ENCODE results near the gene ERBB2.
"Not testable (repeated sequence)": the region's sequence is repeated elsewhere in the genome, so short reads cannot be mapped to it uniquely, and the experiment has no call there.

The ERBB2 gene

DNA sequence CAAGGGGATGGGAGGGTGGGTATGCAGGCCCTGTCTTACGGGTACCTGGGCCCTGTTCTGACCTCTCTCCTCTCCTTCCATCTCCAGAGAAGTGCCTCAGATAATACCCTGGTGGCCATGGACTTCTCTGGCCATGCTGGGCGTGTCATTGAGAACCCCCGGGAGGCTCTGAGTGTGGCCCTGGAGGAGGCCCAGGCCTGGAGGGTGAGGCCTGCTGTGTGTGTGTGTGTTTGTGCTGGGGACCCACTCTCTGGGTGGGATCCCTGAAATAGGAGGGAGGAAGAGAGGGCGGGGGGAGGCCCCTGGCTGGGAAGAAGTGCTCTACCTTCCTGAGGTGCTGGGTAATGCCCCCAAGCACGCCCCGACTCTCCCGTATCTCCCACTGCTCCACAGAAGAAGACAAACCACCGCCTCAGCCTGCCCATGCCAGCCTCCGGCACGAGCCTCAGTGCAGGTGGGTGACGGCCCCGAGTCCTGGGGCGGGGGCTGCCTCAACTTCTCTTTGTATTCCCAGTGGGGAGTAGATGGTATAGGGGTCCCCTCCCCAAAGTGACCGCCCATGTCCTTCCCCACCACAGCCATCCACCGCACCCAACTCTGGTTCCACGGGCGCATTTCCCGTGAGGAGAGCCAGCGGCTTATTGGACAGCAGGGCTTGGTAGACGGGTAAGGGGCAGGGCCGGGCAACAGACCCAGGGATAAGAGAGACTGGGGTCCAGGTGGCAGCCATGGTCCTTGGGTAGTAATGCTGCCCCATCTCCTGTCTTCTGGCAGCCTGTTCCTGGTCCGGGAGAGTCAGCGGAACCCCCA is 45.7 kb downstream of the ERBB2 start:
- no peak for DNase-seq (ENCODE audit: low read depth in 3 of 3)

DNA sequence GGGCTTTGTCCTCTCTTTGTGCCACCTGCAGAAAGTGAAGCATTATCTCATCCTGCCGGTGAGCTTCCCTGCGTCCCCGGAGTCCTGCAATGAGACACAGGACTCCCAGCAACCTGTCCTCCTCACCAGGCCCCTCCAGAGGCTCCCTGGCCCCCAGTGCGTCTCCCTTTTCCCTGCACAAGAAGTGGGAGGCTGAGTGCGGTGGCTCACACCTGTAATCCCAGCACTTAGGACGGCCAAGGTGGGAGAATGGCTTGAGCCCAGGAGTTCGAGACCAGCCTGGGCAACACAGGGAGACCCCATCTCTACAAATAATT is 46.2 kb downstream of the ERBB2 start:
- no peak for DNase-seq (ENCODE audit: low read depth in 3 of 3)

DNA sequence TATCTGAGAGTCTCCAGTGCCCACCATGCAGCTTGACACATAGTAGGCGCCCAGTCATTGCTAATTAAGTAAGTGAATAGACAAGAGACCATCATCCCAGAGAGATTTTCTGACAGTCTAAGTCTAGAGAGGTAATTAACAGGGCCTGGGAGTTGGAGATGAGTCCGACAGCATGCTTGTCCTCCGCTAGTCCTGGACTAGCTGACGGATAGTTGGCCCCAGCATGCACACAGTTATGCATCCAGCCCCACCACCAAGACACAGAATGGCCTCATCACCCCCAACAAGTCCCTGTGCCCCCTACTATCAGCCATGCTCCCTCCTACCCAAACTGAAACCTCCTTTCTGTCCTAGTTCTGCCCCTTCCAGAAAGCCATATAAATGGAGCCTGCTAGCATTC is 47.9 kb downstream of the ERBB2 start:
- no peak for DNase-seq (ENCODE audit: low read depth in 3 of 3)

DNA sequence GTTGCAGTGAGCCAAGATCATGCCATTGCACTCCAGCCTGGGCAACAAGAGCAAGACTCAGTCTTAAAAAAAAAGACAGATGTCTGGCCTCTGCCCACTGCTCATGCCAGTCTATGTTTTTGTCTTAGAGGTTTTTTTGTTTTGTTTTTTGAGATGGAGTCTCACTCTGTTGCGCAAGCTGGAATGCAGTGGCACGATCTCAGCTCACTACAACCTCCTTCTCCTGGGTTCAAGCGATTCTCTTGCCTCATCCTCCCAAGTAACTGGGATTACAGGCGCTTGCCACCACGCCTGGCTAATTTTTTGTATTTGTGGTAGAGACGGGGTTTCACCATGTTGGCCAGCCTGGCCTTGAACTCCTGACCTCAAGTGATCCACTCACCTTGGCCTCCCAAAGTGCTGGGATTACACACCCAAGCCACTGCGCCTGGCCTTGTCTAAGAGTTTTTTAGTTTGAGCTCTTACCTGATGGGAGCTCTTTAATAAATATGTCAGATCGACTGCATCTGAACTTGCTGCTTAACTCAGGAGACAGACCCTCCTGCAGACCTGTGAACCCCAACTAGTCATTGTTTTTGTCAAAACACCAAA is 48.7 kb downstream of the ERBB2 start:
- DNase-seq (ENCODE audit: low read depth in 3 of 3): not testable (repeated sequence)

DNA sequence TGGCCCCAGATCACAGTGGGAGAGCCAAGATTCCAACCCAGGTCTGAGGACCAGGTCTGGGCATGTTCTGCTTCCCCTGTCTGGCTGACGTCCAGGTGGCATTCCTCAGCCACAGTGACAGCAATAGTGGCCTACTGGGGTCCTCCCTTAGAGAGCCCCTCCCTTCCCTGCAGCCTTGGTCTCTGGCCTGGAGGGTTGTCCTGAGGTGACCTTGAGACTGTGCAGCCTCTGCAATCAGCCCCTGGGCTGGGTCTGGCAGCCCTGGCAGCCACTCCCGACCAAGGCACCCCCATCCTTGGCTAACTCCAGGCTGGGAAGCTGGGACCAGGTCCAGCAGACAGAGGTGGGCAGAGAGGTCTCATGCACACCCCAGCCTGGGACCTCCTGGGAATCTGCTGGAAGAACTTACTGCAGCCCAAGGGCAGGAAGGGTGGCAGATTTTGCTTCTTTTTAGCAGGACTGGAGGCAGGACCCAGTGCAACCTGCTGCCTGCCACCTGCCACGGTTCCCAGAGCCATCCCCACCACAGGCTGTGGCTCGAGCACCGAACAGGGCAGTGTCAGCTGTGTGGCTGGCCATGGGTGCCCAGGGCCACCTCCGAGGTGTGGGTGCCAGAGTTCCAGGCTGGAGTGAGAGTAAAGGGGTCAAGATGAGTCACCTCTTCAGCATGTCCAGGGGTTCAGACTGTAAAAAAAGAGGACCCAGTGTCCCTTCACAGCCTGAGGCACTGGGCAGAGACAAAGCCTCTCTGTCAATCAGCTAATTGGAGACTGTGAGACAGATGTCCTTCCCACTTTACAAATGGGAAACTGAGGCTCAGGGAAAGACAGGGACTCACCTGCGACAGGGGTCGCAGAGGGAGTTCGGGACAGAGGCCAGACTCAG is 50.5 kb downstream of the ERBB2 start:
- DNase-seq (ENCODE audit: low read depth in 3 of 3): no peak

DNA sequence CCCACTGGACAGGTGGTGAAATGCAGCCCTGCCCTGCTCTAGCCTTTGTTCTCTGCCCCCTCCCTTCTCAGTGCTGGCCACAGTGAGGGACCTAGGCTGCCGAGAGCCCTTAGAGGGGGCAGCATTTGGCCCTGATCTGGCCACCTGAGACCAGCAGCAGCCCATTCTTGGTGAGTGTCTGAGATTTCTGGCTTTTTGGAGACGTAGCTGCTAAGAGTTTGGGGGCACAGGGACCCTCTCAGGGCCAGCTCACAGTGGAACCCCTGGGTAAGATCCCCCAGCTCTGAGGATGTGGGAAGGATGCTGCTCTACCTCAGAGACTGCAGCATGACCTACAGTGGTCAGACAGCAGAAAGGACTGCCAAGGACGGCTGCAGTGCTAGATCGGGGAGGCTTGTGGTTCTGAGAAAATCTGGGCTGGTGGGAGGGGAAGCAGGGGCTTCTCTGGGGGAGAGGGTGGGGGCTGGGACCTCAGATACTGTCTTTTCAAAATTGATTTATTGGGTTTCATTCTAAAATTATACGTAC is 51.2 kb downstream of the ERBB2 start:
- no peak for DNase-seq (ENCODE audit: low read depth in 3 of 3)

DNA sequence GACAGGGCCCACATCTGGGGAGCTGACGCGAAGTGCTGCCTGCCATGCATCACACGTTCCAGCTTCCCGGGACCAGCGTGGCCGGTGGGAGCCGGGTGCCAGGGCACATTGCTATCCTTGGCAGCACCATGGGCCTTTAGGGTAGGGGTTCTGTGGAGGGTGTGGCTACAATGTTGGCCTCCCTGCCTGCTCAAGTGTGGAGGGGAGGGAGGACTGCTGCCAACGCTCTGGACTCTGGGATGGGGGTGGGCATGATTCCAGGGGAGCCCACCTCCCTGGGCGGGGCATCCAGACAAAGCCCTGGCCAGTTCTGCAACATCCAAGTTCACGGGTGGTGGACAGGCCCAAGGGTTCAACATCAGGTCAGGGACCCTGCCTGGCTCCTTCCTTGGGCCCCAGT is 51.8 kb downstream of the ERBB2 start:
- DNase-seq (ENCODE audit: low read depth in 3 of 3): peak in 1 of 3 experiments; percentile 26

DNA sequence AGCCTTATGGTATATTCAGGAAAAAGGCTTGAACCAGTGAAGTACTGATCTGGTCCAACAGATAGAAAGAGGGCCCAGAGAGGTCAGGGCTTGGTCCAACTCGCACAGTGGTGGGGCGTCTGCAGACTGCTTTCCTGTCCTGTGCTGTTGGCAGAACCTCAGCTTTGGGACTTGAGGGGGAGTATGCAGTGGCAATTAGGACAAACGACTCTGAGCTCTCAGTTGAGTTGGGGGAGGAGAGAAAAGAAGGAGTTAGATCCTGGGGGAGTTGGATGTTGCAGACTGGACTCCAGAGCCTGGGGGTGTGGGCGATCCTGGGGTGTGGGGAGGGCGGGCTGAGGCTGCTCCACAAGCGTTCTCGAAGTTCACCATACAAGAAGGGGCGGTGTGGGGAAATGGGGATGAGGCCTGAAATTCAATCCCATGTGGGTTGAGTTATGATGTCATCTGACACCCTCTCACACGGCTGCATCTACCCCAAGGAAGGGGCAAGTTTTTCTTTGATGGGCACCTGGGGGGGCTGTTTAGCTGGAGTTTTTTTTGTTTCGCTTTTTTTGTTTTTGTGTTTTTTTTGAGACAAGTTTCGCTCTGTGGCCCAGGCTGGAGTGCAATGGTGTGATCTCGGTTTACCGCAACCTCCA is 52.5 kb downstream of the ERBB2 start:
- DNase-seq (ENCODE audit: low read depth in 3 of 3): no peak

DNA sequence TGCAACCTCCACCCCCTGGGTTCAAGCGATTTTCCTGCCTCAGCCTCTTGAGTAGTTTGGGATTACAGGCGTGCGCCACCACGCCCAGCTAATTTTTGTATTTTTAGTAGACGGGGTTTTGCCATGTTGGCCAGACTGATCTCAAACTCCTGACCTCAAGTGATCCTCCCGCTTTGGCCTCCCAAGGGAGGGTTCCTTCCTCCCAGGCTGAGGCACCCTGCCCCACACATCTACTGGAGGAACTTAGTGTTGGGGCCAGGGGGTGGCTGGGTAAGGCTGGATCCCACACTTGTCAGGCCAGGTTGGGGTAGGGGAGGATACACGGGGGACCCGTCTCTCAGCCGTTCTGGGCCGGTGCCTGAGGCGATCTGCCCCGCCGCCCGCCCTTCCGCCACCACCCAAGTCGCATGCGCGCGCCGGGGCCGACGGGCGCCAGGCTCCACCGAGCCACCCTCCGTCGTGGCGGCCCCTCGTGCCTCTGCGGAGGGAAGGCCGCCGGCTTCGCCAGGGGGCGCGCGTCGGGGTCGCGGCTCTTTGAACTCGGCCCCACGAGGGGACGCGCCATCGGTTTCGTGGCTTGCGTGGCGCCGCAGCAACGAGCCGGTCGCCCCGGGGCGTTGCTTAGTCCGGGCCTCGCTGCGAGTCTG is 53.8 kb downstream of the ERBB2 start:
- DNase-seq (ENCODE audit: low read depth in 3 of 3): no peak

DNA sequence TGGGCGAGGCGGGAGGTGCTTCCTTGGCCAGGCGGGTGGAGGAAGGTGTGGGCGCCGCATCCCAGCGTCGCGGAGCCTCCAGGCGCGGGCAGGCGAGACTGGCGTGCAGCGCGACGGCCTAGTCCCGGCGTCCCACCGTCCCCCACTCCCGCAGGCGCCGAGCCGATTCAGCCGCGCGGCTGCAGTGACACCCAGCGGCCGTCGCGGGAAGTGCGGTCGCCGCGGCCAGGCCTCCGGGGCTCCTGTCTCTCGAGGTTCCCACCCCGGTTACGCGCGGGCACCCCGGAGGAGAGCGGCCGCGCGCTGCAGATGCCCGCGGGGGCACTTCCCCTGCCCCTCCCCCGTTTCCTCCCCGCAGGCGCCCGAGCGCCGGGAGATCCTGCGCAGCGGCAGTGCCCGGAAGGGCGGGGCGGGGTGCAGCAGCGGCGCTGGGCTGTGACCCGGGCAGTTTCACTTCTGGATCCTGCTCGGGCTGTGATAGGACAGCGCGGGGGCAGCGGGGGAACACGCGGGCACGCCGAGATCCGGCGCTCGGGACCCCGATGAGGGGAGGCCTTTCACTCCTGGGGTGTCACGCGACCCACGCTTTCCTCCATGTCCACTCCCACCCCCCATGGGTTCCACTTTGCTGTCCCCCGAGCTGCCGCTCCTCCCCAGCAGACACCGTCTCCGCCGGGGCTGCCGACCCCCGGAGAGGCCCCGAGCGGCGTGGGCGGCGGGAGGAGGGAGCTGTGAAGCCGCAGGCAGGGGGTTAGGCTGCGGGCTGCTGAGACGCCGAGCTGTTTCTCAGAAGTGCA is 54.5 kb downstream of the ERBB2 start:
- DNase-seq (ENCODE audit: low read depth in 3 of 3): peak; percentile 86 to 94 (median 88)

DNA sequence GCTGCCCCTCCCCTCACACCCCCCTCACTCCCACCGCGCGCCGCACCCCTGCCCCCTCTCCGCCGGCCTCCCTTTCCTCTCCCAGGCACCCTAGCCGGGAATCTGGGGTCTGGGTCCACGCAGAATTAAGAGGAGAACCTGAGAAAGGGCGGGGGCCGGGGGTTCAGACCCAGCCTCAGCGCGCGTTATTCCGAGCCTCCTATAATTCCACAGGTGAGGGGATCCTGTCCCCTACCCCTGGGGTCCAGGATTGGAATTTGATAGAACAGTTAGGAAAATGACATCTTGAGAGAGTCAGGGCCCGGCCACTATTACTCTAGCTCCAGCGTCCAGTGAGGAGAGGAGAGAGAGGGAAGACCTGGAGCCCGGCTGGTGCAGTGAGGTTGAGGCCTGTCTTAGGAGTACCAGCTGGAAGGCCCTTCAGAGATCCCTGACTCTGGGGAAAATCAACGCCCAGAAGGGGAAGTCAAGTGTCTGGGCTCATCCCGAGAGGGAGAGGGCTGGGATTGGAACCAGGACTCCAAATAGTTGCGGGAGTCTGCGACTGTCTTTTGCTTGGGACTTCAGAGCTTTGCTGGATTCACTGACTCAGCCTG is 55.2 kb downstream of the ERBB2 start:
- no peak for DNase-seq (ENCODE audit: low read depth in 3 of 3)

DNA sequence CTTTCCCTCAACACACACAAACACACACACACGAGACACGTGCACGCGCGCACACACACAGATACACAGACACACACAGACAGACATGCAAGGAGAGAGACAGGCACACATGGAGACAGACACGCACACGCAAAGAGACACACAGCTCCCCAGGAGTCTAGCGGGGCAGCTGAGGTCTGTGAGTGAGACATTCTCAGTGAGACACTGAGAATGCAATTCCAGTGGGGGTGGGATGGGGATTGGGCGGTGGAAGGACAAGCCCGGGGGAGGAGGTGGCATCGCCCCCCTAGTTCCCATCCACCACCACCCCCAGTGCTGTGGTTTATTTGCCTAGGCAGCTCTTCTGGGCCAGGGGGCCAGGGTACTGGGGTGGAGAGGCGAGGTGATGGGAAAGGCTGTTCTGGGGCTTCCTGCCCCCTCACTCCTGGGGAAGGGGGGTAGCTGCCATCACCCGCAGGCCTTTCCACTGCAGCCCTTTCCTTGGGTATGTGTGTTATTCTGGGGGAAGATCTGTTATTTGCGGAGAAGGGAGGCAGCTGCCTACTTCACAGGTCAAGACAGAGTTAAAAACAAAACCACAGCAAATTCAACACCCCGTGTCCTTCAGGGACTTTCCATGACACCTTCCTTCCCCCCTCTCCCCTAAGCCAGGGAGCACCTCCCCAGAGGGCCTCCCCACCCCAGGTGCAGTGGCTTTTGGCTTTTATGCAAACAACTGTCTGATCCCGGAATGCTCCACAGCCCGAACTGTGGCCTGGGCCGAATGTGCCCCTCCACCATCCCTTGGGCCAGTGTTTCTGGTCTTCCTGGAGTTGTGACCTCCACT is 55.9 kb downstream of the ERBB2 start:
- DNase-seq (ENCODE audit: low read depth in 3 of 3): peak; percentile 28 to 44 (median 32)

DNA sequence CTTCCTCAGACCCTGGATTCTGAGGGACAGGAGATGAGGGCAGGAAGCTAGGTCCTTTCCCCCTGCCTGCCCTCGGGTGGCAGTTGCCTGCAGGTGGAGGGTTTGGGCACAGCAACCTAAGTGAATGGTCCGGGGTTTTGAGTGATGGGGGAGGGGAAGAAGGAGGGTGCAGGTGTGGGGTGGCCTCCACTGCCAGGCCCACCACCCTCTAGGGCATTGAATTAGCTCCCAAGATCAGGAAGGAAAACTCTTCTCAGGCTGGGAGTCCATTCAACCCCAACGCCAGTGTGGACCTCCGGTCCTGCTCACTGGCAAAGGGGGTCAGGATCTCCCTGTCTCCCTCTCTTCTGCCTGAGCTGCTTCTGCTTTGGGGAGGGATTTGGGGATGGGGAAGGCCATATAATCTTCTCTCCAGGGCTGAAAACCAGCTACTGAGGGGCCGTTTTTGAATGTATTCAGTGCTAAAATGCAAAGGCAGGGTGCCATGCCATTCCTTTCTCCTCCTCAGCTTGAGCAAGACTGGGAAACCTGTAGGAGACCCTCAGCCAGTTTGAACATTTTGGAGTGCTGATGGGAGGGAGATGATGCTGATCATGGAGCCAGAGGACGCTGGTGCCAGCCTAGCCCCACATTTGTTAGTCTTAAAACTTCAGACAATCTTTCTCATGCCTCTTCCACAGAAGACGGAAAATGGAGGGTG is 56.7 kb downstream of the ERBB2 start:
- no peak for DNase-seq (ENCODE audit: low read depth in 3 of 3)

DNA sequence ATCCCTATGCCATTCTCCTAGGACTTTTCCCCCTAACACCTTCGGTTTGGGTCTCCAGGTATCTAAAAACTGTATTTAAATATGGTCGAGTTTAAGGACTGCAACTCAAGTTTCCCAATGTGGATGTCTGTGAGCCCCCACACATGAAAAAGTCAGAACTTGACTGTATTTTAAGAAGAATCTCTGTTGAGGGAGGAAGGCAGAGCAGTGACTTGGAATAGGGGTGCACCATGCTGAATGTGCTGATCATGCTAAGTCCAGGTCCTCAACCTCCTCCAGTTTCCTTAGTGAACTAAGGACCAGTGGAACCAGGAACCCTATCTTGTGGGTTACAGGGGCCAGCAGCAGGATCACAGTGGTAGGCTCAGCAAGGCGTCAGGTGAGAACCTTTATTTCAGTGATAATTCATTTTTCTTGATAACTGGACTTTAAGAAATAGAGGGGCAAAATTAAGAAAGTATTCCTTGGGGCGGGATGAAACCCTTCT is 57.4 kb downstream of the ERBB2 start:
- DNase-seq (ENCODE audit: low read depth in 3 of 3): no peak

DNA sequence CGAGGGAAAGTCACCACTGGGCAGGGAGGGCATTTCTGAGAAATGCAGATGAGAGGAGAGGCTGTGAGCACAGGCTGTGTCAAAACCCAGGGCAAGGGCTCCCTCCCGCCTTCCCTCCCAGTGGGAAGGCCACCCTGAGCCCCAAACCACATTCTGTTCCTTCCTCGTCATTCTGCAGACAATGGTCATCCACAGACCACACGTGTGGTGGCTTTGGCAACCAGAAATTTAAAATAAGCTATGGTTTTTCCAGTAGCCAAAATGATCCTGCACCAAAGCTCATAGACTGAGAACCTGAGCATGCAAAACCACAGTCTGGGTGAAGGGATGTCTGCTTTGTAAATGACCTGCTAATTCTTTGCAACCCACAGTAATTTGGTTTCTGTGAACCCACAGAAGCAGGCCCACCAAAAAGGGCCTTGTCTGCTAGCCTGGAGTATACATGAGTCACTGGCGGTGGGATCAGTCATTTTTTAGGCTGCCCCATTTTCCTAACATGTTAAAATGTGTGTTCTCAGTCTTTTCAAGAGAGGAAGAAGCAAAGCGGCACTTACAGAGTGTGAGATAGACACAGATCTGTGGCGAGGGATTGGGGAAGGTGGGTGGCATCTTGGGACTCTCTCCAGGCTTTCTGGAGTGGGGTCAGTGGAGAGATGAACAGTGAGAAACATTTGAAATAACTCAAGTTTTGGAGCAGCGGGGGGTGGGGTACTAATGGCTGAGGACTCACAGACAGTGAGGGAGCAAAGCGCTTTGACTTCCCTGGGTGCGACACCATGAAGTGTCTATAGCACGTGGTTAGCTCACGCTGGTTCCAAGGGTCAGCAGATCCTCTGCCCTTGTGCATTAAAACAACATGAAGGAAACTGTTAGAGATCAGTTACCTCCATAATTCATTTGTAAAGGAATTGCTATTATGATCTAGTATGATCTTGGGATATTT is 58.3 kb downstream of the ERBB2 start:
- peak; percentile 31 to 52 (median 37) for DNase-seq (ENCODE audit: low read depth in 3 of 3)

DNA sequence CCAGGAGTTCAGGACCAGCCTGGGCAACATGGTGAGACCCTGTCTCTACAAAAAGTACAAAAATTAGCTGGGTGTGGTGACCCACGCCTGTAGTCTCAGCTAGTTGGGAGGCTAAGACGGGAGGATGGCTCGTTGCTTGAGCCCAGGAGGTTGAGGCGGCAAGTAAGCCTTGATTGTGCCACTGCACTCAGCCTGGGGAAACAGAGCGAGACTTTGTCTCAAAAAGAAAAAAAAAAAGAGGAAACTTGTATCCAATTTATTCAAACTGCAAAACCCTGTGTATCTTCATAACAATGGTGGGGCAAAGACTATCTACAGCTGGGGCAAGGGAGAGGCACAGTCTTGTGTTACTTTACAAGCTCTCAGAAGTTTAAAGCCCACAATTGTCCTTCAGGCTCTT is 59.3 kb downstream of the ERBB2 start:
- DNase-seq (ENCODE audit: low read depth in 3 of 3): no peak

DNA sequence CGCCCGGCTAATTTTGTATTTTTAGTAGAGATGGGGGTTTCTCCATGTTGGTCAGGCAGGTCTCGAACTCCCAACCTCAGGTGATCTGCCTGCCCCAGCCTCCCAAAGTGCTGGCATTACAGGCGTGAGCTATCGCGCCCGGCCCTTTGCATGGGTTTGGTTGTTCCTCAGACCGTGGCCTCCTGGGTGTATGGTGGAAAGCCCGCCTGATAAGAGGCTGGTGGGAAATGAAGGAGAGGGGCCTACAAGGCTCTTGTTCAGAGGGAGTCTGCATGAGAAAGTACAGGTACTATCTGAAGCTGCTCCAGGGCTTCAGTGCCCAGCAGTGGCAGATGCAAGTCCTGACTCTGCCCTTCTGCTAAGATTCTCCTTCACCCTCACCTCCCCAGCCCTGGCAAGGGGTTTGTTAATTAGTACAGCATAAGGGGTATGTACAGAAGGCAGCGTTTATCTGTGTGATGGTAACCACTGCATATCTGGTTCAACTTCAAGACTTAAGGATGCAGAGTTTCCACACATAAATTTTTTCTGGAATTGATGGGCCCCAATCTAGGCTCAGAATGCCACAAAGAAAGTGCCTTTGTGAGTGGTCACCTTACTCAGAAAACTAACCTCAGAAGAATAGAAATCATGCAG is 62.1 kb downstream of the ERBB2 start:
- DNase-seq (ENCODE audit: low read depth in 3 of 3): no peak
